Kasumi-1 (cell line): ENCODE data around the gene FAF1.

Experiments used
- DNase-seq, 2 experiments: peaks; one replicate each; lab custom pipeline; 2025; lab: John Stamatoyannopoulos, UW

The FAF1 gene

DNA sequence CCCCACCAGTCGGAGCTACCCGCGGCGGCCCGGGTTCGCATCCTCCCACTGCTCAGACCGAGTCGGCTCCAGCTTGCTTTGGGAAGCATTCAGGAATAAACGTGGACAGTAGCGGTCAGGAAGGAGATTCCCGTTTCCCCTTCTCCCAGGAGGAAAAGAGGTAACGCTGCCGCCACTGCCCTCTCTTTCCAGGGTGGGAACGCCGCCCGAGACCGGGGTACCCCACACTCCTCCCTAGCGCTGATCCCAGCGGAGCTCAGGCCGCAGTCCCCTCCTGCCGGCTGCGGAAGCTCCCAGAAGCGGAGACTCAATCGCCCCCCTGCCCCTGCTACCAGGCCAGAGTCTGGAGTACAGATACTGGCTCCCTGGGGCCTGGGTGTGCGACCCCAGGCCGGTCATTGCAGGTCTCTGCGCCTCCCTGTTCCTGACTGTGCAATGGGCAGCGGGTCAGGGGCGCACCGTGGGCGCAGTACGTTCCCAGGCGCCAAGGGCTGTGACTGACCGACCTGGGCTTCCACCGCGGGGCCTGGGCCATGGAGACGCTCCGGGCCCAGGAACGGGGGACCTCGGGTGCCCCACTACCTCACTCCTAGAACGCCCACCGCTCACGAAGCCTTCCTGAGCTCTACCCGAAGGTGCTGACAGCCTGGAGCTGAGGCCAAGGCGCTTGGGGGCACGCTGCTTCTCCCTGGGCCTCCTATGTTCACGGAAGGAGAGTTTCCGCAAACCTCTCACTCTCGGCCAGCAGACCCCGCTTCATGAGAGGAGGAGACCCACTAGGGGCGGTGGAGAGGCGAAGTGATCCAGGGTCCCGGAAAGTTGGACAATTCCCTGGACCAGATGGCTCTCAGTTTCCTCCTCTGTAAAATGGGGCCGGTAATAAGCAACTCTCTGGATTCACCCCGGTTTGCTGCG is 544.6 kb downstream of the FAF1 start:
- DNase-seq = no peak

DNA sequence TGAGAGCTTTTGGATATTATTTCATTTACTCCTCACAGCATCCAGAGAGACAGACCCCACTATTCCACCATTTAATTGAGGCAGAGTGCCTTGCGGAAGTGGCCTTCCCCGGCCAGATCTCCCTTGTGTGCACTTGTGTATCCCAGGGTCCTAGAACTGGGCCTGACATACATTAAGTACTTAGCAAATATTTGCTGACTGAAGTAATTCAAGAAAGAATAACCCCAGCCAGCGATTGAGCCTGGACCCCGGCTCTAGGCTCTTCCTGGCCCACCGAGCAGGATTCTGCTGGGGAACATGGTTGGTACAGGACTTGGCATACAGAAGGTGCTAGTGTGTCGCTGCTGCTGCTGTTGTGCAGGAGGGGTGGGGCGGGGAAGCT is 545.2 kb downstream of the FAF1 start:
- no peak for DNase-seq

DNA sequence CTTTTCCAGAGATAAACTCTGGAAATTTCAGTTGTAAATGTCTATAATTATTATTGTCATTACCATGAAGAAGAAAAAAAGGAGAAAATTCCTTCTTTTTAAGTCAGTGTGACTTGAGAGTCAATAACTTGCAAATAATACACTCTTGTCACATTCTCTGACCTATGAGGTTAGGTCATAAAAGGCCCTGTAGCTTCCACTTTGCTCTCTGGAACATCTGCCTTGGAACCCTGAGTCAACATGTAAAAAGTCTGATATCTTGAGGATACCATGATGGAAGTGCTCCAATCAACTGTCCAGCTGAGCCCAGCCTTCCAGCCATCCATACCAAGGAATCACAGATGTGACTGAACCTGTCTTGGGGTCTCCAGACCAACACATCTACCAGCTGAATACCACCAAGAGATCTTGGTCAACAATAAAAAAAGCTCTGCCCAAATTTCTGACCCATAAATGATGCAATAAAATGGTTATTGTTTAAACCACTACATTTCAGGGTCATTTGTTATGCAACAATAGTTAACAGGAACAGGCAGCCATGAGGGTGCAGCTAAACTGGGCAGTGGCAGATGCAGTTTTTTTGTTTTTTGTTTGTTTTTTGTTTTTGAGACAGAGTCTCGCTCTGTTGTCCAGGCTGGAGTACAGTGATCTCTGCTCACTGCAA is 547.1 kb downstream of the FAF1 start:
- no peak for DNase-seq

DNA sequence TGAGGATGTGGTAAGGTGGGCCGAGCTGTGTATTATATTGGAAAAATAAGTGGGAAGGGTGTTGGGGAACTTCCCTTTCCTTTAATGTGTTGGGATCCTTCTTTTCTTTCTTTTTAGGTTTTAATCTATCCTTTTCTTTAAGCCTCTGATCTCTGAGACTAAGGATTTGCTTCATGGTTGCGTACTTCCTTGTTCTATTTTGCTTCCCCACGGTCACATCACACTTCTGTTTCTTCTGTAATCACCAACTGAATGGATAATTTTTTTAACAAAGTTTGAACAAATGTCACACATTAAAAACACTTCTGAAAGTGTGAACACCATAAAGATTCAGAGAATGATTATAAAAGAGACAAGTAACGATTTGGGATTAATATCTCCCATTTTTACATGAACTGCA is 554.3 kb downstream of the FAF1 start:
- DNase-seq = no peak

DNA sequence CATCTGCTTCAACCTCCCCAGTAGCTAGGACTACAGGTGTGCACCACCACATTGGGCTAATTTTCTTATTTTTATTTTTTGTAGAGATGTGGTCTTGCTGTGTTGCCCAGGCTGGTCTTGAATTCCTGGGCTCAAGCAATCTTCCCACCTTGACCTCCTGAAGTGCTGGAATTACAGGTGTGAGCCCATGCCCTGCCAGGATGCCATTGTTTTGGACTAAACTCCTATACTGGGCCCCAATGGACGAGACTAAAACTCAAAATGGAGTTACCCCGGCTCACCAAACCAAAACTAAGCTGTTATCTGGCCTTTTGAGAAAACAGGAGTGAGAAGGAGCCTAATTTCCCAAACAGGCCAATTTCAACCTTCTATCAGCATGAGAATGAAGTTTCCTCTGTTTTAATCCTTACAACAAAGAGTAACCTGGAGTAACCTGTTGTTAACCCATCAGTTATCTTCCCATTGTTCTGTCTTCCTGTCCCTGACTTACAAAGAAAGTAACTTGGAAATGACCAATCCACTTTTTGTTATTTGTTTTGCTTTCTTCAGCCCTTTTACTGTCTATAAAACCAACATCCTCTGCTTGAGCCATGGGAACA is 566.4 kb downstream of the FAF1 start:
- DNase-seq = no peak
